Measurements from ENCODE around the gene ARFGAP3. TPM values are rescaled to one million over a fixed set of nuclear protein-coding genes. Genes with fewer than 3 reads are reported as not detected.

ARFGAP3 gene
- total RNA-seq, 1 experiment from 2014 or later: 15.0 TPM

- Histone ChIP-seq H3K4me2 (ENCODE audit: insufficient read depth, insufficient read length, low read length) (no peak overlapping the region), H2BK15ac (ENCODE audit: low read depth, low read length) (no peak overlapping the region), H2AFZ (ENCODE audit: low read length) (no peak overlapping the region), H3K27me3 (ENCODE audit: insufficient read depth, low read length) (no peaks in the 10 kb centered on the region), H2BK12ac (ENCODE audit: insufficient read length, low read depth, low read length) (no peak overlapping the region), H3K14ac (ENCODE audit: insufficient read depth, low read length) (no peak overlapping the region), H2AK5ac (ENCODE audit: insufficient read length, low read length) (no peak overlapping the region), H3K23me2 (ENCODE audit: insufficient read length, low read depth, low read length, poor library complexity, severe bottlenecking) (no peaks in the 10 kb centered on the region), H4K5ac (ENCODE audit: insufficient read length, low read depth, low read length) (no peak overlapping the region), H3K79me1 (ENCODE audit: insufficient read depth, low read depth, low read length, poor library complexity, severe bottlenecking) (no peaks in the 10 kb centered on the region), H4K91ac (ENCODE audit: insufficient read length, low read depth, low read length) (no peak overlapping the region), H4K20me1 (ENCODE audit: control insufficient read depth, insufficient read depth, insufficient read length) (no peaks in the 10 kb centered on the region), H3K4me1 (ENCODE audit: insufficient read depth, low read length) (no peaks in the 10 kb centered on the region), H3K9me3 (ENCODE audit: control insufficient read depth, low read depth, low read length) (no peaks in the 10 kb centered on the region), H3K18ac (ENCODE audit: insufficient read length, low read depth, low read length) (no peak overlapping the region), H3K79me2 (ENCODE audit: insufficient read depth, low read length) (no peaks in the 10 kb centered on the region), H2BK20ac (ENCODE audit: low read depth, low read length, poor library complexity, severe bottlenecking) (no peak overlapping the region), H3K23ac (ENCODE audit: insufficient read length, low read depth, low read length) (no peak overlapping the region), H3T11ph (ENCODE audit: low read length) (no peak overlapping the region), H2BK5ac (ENCODE audit: insufficient read length, low read length) (no peak overlapping the region), H2BK120ac (ENCODE audit: low read depth, low read length, poor library complexity, severe bottlenecking) (no peak overlapping the region), H3K27ac (ENCODE audit: insufficient read length, low read depth, low read length) (no peak overlapping the region), H3K9ac (ENCODE audit: extremely low read depth, insufficient read length, low read length) (no peak overlapping the region), H4K8ac (replicated peaks; ENCODE audit: insufficient read length, low read depth, low read length) (no peak overlapping the region), H3K4ac (ENCODE audit: low read depth, low read length) (no peak overlapping the region), H3K56ac (ENCODE audit: insufficient read length, low read depth, low read length) (no peak overlapping the region)
- no peak for DNase-seq
- no CpG with 5 or more reads among the region's 4 CpGs for WGBS (ENCODE audit: extremely low coverage, insufficient read length, low lambda C conversion rate)
- H3K4me3 Mint-ChIP-seq: no peak overlapping the region
- H3K36me3 Mint-ChIP-seq (ENCODE audit: insufficient read depth in 1 of 3, low read depth in 3 of 3): peaks cover 5 to 48% (median 36%) of the 10 kb centered on the region in 3 experiments; a peak in 6 of 7 replicates
- H3K27me3 Mint-ChIP-seq (ENCODE audit: low read depth): no peaks in the 10 kb centered on the region; the same call in 1 of the 2 replicates
- H3K27ac Mint-ChIP-seq: peak overlapping the region in 2 of 3 experiments; percentile 47 to 74; a peak in 4 of 7 replicates
- no peaks in the 10 kb centered on the region for H3K4me1 Mint-ChIP-seq
- TF ChIP-seq, protein P1, sequence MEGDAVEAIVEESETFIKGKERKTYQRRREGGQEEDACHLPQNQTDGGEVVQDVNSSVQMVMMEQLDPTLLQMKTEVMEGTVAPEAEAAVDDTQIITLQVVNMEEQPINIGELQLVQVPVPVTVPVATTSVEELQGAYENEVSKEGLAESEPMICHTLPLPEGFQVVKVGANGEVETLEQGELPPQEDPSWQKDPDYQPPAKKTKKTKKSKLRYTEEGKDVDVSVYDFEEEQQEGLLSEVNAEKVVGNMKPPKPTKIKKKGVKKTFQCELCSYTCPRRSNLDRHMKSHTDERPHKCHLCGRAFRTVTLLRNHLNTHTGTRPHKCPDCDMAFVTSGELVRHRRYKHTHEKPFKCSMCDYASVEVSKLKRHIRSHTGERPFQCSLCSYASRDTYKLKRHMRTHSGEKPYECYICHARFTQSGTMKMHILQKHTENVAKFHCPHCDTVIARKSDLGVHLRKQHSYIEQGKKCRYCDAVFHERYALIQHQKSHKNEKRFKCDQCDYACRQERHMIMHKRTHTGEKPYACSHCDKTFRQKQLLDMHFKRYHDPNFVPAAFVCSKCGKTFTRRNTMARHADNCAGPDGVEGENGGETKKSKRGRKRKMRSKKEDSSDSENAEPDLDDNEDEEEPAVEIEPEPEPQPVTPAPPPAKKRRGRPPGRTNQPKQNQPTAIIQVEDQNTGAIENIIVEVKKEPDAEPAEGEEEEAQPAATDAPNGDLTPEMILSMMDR (conservative IDR thresholded peaks at IDR 0.05): no peak
- H3K9me3 Mint-ChIP-seq: no peaks in the 10 kb centered on the region
These were observed 32.2 kb upstream of the ARFGAP3 start for GRCh38 chr22:42889304-42889703.

All from H9 (cell line).